ENCODE data around the gene TMEM229A.

DNA sequence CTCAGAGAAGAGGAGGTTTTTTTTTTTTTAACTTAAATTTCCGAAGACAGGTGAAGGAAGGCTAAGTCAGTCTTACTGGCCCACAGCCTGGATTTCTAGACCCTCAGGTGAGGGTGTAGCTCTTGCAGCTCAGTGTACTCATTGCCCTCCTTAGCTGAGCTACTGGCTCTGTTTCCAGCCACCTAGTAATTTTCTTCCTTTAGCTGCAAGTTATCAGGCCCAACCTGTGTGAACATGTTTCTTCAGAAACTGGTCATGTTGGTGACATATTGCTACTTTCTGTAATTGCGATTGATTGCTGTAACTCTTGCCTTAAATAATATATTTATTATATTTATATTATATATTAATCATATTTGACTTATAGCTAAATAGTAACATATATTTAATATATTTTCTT, 10.0 kb upstream of the TMEM229A start:
- TF ChIP-seq POLR2A (IDR thresholded peaks at IDR 0.05) (no peak), EP300 (IDR thresholded peaks at IDR 0.05) (no peak)
- TF ChIP-seq, protein P1, sequence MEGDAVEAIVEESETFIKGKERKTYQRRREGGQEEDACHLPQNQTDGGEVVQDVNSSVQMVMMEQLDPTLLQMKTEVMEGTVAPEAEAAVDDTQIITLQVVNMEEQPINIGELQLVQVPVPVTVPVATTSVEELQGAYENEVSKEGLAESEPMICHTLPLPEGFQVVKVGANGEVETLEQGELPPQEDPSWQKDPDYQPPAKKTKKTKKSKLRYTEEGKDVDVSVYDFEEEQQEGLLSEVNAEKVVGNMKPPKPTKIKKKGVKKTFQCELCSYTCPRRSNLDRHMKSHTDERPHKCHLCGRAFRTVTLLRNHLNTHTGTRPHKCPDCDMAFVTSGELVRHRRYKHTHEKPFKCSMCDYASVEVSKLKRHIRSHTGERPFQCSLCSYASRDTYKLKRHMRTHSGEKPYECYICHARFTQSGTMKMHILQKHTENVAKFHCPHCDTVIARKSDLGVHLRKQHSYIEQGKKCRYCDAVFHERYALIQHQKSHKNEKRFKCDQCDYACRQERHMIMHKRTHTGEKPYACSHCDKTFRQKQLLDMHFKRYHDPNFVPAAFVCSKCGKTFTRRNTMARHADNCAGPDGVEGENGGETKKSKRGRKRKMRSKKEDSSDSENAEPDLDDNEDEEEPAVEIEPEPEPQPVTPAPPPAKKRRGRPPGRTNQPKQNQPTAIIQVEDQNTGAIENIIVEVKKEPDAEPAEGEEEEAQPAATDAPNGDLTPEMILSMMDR (IDR thresholded peaks at IDR 0.05), result no peak

All from tibial nerve (tissue), 4 donors.